HG03064 (cell line): ENCODE results near the gene SOHLH1.

ENCODE experiments used
- ATAC-seq: cut with Tn5 transposase; IDR thresholded peaks from one replicate; pipeline ENCODE4 v1.9.1; 2021; ENCODE audit warnings: low read depth; ENCODE audit not compliant: unreplicated experiment

SOHLH1 gene

GRCh38 chr9:135663451-135663770, 35.9 kb downstream of the SOHLH1 start:
- ATAC-seq = no peak

DNA sequence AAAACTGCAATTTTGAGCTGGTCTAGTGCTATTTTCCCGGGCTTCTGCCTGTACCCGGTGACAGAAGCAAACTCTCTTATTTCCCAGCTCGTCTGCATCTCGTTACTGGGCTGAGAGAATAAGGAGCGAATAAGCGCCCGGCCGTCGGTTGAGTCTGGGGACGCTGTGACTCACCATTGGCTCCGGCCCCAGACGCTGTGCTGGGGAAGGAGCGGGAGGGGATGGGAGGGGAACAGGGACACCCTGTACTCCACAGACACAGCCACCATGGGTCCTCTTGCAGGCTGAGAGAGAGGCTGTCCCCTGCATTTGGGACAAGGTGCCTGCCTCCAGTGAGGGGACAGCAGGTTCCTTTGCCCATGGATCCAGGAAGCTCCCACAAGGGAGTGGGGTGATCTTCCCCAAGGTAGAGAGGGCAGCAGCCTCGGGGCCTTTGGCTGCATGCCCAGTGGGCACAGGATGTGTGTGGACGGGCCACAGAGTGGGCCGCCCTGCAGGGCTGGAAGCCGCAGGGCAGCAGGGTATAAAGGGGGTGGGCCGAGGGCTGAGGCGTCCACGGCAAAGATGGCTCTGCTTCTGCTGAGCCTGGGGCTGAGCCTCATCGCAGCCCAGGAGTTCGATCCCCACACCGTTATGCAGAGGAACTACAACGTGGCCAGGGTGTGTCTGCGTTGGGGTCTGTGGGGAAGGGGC, 36.4 kb downstream of the SOHLH1 start, which contains the start of gene LCN9:
TSS of gene LCN9 (plus strand) at position 552 of the 693 bp plus-strand sequence. CDS start at position 565, 13 bp downstream.
- ATAC-seq = no peak

- no peak for ATAC-seq
These were observed 37.3 kb downstream of the SOHLH1 start for GRCh38 chr9:135661816-135662560.

DNA sequence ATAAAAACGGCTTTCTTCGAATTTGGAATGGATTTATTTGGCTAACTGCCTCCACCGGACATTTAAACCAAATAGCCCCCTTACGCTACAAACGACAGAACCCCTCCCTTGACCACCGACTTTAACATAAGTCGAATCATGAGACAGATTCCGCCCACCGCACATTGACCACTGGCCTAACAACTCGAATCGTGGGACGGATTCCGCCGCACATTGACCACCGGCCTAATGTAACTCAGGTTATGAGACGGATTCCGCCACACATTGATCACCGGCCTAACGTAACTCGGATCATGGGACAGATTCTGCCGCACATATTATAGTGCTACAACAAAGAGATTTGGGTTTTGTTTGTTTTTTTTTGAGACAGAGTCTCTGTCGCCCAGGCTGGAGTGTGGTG, 38.9 kb downstream of the SOHLH1 start:
- ATAC-seq = no peak

GRCh38 chr9:135659252-135659651, 40.0 kb downstream of the SOHLH1 start:
- no peak for ATAC-seq

DNA sequence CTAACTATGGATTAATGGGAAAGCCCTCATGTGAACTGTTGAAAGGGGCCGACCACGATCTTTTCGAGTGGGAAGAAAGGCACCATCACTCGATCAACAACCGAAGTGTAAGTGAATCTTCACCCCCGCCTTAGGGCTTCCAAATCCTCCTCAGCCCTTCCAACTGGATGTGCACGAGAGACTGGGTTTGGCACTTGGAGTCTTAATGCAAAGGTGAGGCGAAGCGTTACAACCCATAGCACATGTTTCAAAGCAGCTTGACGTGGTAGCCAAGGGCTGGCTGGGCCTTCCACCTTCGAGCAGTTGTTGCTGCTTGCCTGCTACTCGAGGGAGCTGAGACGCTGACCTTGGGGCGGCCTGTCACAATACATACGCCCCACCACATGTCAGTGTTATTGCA, 41.9 kb downstream of the SOHLH1 start:
- no peak for ATAC-seq

GRCh38 chr9:135655317-135655716, 44.0 kb downstream of the SOHLH1 start:
- ATAC-seq = no peak

- no peak for ATAC-seq
These were observed 48.9 kb downstream of the SOHLH1 start for GRCh38 chr9:135650408-135650807.

GRCh38 chr9:135649508-135649907, 49.8 kb downstream of the SOHLH1 start:
- no peak for ATAC-seq

- ATAC-seq = no peak
These were observed 50.5 kb downstream of the SOHLH1 start for GRCh38 chr9:135648494-135649410.

GRCh38 chr9:135647884-135648283, 51.4 kb downstream of the SOHLH1 start:
- ATAC-seq = no peak

- no peak for ATAC-seq
These were observed 54.6 kb downstream of the SOHLH1 start for GRCh38 chr9:135644631-135645218.
